ENCODE data around the gene SPATS2. TPM values are rescaled to one million over a fixed set of nuclear protein-coding genes. Genes with fewer than 3 reads are reported as not detected.

Gene SPATS2
- total and polyA plus RNA-seq, 2 donors (not counting 1 experiment from before 2014, with no cell fraction given) = 22.1 to 43.6 TPM

DNA sequence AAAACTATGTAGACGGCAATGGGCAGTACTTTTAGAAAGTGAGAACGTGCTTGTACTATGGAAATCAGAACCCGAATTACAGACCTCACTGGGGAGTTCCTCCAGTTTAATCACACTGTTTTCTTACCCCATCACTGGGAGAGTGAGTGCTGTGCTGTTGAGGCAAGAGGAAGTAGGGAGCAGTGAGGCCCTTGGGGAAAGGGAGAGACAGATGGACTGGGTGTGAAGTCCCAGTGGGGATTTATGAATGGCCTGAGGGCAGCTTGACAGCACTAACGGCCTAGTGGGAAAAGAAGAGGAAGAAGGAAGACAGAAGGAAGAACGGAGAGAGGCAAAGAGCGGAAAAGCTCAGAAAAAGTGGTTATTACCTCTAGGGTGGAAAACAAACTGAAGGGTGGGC, 195.0 kb downstream of the SPATS2 start:
- TF ChIP-seq EZH2 (IDR thresholded peaks at IDR 0.05; ENCODE audit: low read length, missing control alignments) = no peak
- TF ChIP-seq, protein P1, sequence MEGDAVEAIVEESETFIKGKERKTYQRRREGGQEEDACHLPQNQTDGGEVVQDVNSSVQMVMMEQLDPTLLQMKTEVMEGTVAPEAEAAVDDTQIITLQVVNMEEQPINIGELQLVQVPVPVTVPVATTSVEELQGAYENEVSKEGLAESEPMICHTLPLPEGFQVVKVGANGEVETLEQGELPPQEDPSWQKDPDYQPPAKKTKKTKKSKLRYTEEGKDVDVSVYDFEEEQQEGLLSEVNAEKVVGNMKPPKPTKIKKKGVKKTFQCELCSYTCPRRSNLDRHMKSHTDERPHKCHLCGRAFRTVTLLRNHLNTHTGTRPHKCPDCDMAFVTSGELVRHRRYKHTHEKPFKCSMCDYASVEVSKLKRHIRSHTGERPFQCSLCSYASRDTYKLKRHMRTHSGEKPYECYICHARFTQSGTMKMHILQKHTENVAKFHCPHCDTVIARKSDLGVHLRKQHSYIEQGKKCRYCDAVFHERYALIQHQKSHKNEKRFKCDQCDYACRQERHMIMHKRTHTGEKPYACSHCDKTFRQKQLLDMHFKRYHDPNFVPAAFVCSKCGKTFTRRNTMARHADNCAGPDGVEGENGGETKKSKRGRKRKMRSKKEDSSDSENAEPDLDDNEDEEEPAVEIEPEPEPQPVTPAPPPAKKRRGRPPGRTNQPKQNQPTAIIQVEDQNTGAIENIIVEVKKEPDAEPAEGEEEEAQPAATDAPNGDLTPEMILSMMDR (conservative IDR thresholded peaks at IDR 0.05 in 1 of 2, IDR thresholded peaks at IDR 0.05 in 1 of 2; ENCODE audit: low read depth in 1 of 2, low read length in 2 of 2) = no peak
- peaks cover 35% of the 10 kb centered on the region for H3K36me3 ChIP-seq (ENCODE audit: control insufficient read depth, insufficient read depth, low read length)

DNA sequence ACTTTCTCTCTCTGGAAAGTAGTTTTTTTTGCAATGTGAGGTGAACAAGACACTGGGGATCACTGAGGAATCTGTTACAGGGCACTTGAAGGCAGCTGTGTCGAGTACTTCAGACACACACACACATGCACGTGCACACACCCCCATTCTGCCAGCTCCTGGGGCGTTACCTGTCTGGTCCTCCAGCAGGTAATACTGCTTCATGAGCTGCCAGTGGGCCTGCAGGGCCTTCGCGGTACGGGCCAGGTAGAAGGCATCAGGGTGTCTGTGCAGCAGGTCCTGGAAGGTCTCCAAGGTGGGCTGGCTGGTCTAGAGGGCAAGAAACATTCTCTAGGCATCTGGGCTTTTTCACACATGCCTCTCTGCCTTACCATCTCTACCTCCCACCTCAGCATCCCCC, 195.6 kb downstream of the SPATS2 start:
- no peak for DNase-seq (ENCODE audit: low read depth in 2 of 2)
- H3K36me3 ChIP-seq (ENCODE audit: control insufficient read depth, insufficient read depth, low read length) = peaks cover 33% of the 10 kb centered on the region
- H3K4me1 ChIP-seq (ENCODE audit: control insufficient read depth, extremely low read depth, insufficient read depth, low read length) = peaks cover 3% of the 10 kb centered on the region
- no peak overlapping the region for H3K9ac ChIP-seq (ENCODE audit: insufficient read depth, low read length)
- TF ChIP-seq, protein P1 (conservative IDR thresholded peaks at IDR 0.05 in 1 of 2, IDR thresholded peaks at IDR 0.05 in 1 of 2; ENCODE audit: low read depth in 1 of 2, low read length in 2 of 2) = no peak
- TF ChIP-seq EZH2 (IDR thresholded peaks at IDR 0.05; ENCODE audit: low read length, missing control alignments) = no peak
- peaks cover 19% of the 10 kb centered on the region for H3K79me2 ChIP-seq (ENCODE audit: control insufficient read depth, insufficient read depth, low read length)
- no peak overlapping the region for H3K4me3 ChIP-seq (replicated peaks in 1 of 4; ENCODE audit: control extremely low read depth in 1 of 4, insufficient read depth in 1 of 4, low read depth in 3 of 4, low read length in 4 of 4)
- no peak overlapping the region for H3K4me2 ChIP-seq (ENCODE audit: extremely low read depth, insufficient read depth, low read length)
- no peak overlapping the region for H3K27ac ChIP-seq (ENCODE audit: insufficient read depth, low read length)
- no peaks in the 10 kb centered on the region for H4K20me1 ChIP-seq (ENCODE audit: control insufficient read depth, extremely low read depth, insufficient read depth, low read length)
- H2AFZ ChIP-seq (ENCODE audit: low read length) = no peak overlapping the region
- H3K9me3 ChIP-seq (ENCODE audit: control insufficient read depth, insufficient read depth, low read depth, low read length) = no peaks in the 10 kb centered on the region
- H3K27me3 ChIP-seq (ENCODE audit: control insufficient read depth, insufficient read depth, low read length) = no peaks in the 10 kb centered on the region

More for the DNA sequence above, 195.0 kb downstream of the SPATS2 start:
- no peaks in the 10 kb centered on the region for H3K9me3 ChIP-seq (ENCODE audit: control insufficient read depth, insufficient read depth, low read depth, low read length)
- peaks cover 3% of the 10 kb centered on the region for H3K4me1 ChIP-seq (ENCODE audit: control insufficient read depth, extremely low read depth, insufficient read depth, low read length)
- no peak overlapping the region for H3K27ac ChIP-seq (ENCODE audit: insufficient read depth, low read length)
- no peak overlapping the region for H2AFZ ChIP-seq (ENCODE audit: low read length)
- no peaks in the 10 kb centered on the region for H4K20me1 ChIP-seq (ENCODE audit: control insufficient read depth, extremely low read depth, insufficient read depth, low read length)
- peaks cover 15% of the 10 kb centered on the region for H3K79me2 ChIP-seq (ENCODE audit: control insufficient read depth, insufficient read depth, low read length)
- H3K27me3 ChIP-seq (ENCODE audit: control insufficient read depth, insufficient read depth, low read length) = no peaks in the 10 kb centered on the region
- no peak overlapping the region for H3K4me3 ChIP-seq (replicated peaks in 1 of 4; ENCODE audit: control extremely low read depth in 1 of 4, insufficient read depth in 1 of 4, low read depth in 3 of 4, low read length in 4 of 4)
- no peak overlapping the region for H3K4me2 ChIP-seq (ENCODE audit: extremely low read depth, insufficient read depth, low read length)
- no peak for DNase-seq (ENCODE audit: low read depth in 2 of 2)
- H3K9ac ChIP-seq (ENCODE audit: insufficient read depth, low read length) = no peak overlapping the region

DNA sequence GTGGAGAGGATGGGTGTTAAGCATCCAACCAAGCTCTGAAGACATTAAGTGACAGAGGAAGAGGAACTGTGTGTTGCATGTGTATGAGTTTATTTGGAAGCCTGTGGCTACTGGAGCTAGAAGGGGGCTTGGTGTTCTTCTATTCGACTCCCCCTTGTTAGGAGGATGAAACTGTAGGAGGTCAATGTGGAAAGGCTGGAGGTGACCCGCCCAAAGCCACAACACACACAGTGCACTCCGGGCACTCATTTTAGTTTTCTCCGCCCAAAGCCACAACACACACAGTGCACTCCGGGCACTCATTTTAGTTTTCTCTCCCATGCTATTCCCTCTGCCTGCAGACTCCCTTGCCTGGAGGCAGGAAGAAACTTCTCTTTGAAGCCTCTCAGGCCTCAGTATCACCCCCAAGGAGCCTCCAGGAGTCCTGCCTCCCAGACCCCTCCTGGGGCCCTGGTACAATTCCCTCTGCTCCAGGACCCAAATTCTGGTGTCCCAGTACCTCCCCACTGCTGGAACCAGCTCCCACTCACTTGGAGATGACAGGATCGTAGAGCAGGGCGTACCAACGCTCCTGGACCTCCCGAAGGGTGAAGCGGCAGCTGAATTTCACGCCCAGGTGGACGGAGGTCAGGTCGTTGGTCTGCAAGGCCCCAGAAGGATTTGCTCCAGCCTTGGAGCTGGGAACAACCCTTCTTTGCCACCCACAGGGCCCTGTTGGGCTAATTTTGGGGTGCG, 196.9 kb downstream of the SPATS2 start:
- H3K4me2 ChIP-seq (ENCODE audit: extremely low read depth, insufficient read depth, low read length) = no peak overlapping the region
- H3K9ac ChIP-seq (ENCODE audit: insufficient read depth, low read length) = no peak overlapping the region
- H2AFZ ChIP-seq (ENCODE audit: low read length) = no peak overlapping the region
- DNase-seq (ENCODE audit: low read depth in 2 of 2) = no peak
- peaks cover 3% of the 10 kb centered on the region for H3K4me1 ChIP-seq (ENCODE audit: control insufficient read depth, extremely low read depth, insufficient read depth, low read length)
- peaks cover 24% of the 10 kb centered on the region for H3K79me2 ChIP-seq (ENCODE audit: control insufficient read depth, insufficient read depth, low read length)
- H3K27me3 ChIP-seq (ENCODE audit: control insufficient read depth, insufficient read depth, low read length) = no peaks in the 10 kb centered on the region
- peaks cover 28% of the 10 kb centered on the region for H3K36me3 ChIP-seq (ENCODE audit: control insufficient read depth, insufficient read depth, low read length)
- TF ChIP-seq, protein P1 (conservative IDR thresholded peaks at IDR 0.05 in 1 of 2, IDR thresholded peaks at IDR 0.05 in 1 of 2; ENCODE audit: low read depth in 1 of 2, low read length in 2 of 2) = no peak
- TF ChIP-seq EZH2 (IDR thresholded peaks at IDR 0.05; ENCODE audit: low read length, missing control alignments) = no peak
- no peak overlapping the region for H3K27ac ChIP-seq (ENCODE audit: insufficient read depth, low read length)
- no peaks in the 10 kb centered on the region for H3K9me3 ChIP-seq (ENCODE audit: control insufficient read depth, insufficient read depth, low read depth, low read length)
- no peaks in the 10 kb centered on the region for H4K20me1 ChIP-seq (ENCODE audit: control insufficient read depth, extremely low read depth, insufficient read depth, low read length)
- no peak overlapping the region for H3K4me3 ChIP-seq (replicated peaks in 1 of 4; ENCODE audit: control extremely low read depth in 1 of 4, insufficient read depth in 1 of 4, low read depth in 3 of 4, low read length in 4 of 4)
